Measurements from ENCODE around the gene KLHL3. TPM values are rescaled to one million over a fixed set of nuclear protein-coding genes. Genes with fewer than 3 reads are reported as not detected.

Gene KLHL3
- total RNA-seq, 6 experiments from 2014 or later, result 0.25 to 1.3 (median 0.53) TPM

GRCh38 chr5:137607771-137608170 is 128.1 kb downstream of the KLHL3 start:
- Mint-ChIP-seq H3K27ac (no peak overlapping the region), H3K9me3 (no peaks in the 10 kb centered on the region), H3K4me1 (ENCODE audit: low read depth) (peaks cover 39% of the 10 kb centered on the region), H3K4me3 (no peak overlapping the region), H3K27me3 (ENCODE audit: insufficient read depth) (peaks cover 9% of the 10 kb centered on the region), H3K36me3 (ENCODE audit: low read depth) (peaks cover 5% of the 10 kb centered on the region; the same call in 1 of the 2 replicates)
- no peak for TF ChIP-seq CTCF (IDR thresholded peaks at IDR 0.05)
- DNase-seq, result no peak

GRCh38 chr5:137606401-137606800 is 129.5 kb downstream of the KLHL3 start:
- Mint-ChIP-seq H3K36me3 (ENCODE audit: low read depth) (peaks cover 5% of the 10 kb centered on the region; the same call in 1 of the 2 replicates), H3K27ac (no peak overlapping the region), H3K27me3 (ENCODE audit: insufficient read depth) (peaks cover 11% of the 10 kb centered on the region), H3K4me1 (ENCODE audit: low read depth) (peaks cover 39% of the 10 kb centered on the region), H3K9me3 (no peaks in the 10 kb centered on the region), H3K4me3 (no peak overlapping the region)
- DNase-seq, result no peak
- TF ChIP-seq CTCF (IDR thresholded peaks at IDR 0.05), result no peak

- peaks cover 14% of the 10 kb centered on the region for H3K27me3 Mint-ChIP-seq (ENCODE audit: insufficient read depth)
- no peak overlapping the region for H3K4me3 Mint-ChIP-seq
- peak; percentile 23 for DNase-seq
- no peaks in the 10 kb centered on the region for H3K9me3 Mint-ChIP-seq
- peak; percentile 53 for TF ChIP-seq CTCF (IDR thresholded peaks at IDR 0.05)
- H3K36me3 Mint-ChIP-seq (ENCODE audit: low read depth), result no peaks in the 10 kb centered on the region
- H3K27ac Mint-ChIP-seq, result no peak overlapping the region
- peaks cover 30% of the 10 kb centered on the region for H3K4me1 Mint-ChIP-seq (ENCODE audit: low read depth)
Observed at GRCh38 chr5:137605411-137605810, 130.5 kb downstream of the KLHL3 start.

GRCh38 chr5:137604348-137605095 is 131.4 kb downstream of the KLHL3 start:
- no peak for TF ChIP-seq CTCF (IDR thresholded peaks at IDR 0.05)
- DNase-seq, result no peak
- no peaks in the 10 kb centered on the region for H3K9me3 Mint-ChIP-seq
- peaks cover 18% of the 10 kb centered on the region for H3K27me3 Mint-ChIP-seq (ENCODE audit: insufficient read depth)
- H3K4me1 Mint-ChIP-seq (ENCODE audit: low read depth), result peaks cover 21% of the 10 kb centered on the region
- H3K4me3 Mint-ChIP-seq, result no peak overlapping the region
- no peaks in the 10 kb centered on the region for H3K36me3 Mint-ChIP-seq (ENCODE audit: low read depth)
- no peak overlapping the region for H3K27ac Mint-ChIP-seq

- Mint-ChIP-seq H3K36me3 (ENCODE audit: low read depth) (no peaks in the 10 kb centered on the region), H3K9me3 (no peaks in the 10 kb centered on the region)
Observed at GRCh38 chr5:137603891-137604290, 132.0 kb downstream of the KLHL3 start.

More at GRCh38 chr5:137603891-137604290, 132.0 kb downstream of the KLHL3 start:
- peaks cover 14% of the 10 kb centered on the region for H3K4me1 Mint-ChIP-seq (ENCODE audit: low read depth)
- H3K27ac Mint-ChIP-seq, result no peak overlapping the region
- TF ChIP-seq CTCF (IDR thresholded peaks at IDR 0.05), result no peak
- DNase-seq, result no peak
- H3K4me3 Mint-ChIP-seq, result no peak overlapping the region
- peaks cover 21% of the 10 kb centered on the region for H3K27me3 Mint-ChIP-seq (ENCODE audit: insufficient read depth)

Measured in HFFc6 (cell line).